Measurements from ENCODE around the gene DUSP1.

The DUSP1 gene

DNA sequence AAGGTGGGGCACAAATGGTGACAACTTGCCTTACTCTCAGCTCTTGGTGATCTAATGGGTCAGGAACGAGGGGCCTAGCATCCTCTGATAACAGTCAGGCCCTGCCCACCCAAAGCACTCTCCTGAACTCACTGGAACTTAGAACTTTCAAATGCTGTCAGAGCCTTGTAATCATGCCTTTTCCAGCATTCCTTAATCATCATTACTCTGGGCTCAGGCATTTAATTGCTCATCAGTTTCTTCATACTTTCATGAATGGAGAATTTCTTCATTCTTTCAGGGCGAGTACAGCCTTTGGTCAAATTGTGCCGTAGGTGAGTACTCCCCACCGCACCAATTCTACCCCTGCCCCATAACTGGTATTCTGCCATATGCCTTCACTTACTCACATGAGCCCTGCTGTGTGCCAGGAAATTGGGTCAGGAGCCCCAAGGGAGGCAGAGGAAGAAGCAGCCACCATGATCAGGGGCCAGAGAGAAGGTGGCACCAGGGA is 30.2 kb upstream of the DUSP1 start:
- TF ChIP-seq ZNF70 (CRISPR knock-in tag; IDR thresholded peaks at IDR 0.05): no peak
- no peak for TF ChIP-seq CSDC2 (CRISPR knock-in tag; IDR thresholded peaks at IDR 0.05)
- TF ChIP-seq, protein P1, sequence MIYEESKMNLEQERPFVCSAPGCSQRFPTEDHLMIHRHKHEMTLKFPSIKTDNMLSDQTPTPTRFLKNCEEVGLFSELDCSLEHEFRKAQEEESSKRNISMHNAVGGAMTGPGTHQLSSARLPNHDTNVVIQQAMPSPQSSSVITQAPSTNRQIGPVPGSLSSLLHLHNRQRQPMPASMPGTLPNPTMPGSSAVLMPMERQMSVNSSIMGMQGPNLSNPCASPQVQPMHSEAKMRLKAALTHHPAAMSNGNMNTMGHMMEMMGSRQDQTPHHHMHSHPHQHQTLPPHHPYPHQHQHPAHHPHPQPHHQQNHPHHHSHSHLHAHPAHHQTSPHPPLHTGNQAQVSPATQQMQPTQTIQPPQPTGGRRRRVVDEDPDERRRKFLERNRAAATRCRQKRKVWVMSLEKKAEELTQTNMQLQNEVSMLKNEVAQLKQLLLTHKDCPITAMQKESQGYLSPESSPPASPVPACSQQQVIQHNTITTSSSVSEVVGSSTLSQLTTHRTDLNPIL (CRISPR knock-in tag; IDR thresholded peaks at IDR 0.05; ENCODE audit: low read depth): no peak
- ATAC-seq: peak; percentile 71

DNA sequence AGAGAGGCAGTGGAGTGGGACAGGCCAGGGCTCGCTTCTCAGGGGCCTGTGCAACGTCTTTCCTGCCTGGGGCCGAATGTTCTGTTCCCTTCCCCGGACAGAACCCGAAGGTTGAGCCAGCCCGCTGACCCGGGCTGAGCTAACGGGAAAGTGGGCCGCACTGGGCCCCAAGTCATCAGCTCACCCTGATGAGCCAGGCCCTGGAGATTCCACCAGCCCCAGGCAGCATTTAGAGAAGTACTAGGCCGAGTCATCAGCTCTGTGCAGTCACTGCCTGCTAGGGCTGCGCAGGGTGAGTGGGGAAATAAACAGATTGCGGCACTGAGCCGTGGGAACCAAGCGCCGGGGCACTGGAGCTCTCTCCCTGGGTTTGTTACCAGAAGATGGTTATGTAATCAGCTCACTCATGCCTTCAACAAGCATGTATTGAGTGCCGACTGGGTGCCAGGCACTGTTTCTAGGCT is 29.1 kb upstream of the DUSP1 start:
- TF ChIP-seq ESRRG (CRISPR knock-in tag; IDR thresholded peaks at IDR 0.05) (no peak), ZNF8 (CRISPR knock-in tag; IDR thresholded peaks at IDR 0.05) (no peak), BACH2 (CRISPR knock-in tag; IDR thresholded peaks at IDR 0.05; ENCODE audit: borderline replicate concordance) (no peak), ISL1 (CRISPR knock-in tag; IDR thresholded peaks at IDR 0.05) (no peak), PPARA (CRISPR knock-in tag; IDR thresholded peaks at IDR 0.05; ENCODE audit: borderline replicate concordance) (no peak), ZC3H10 (CRISPR knock-in tag; IDR thresholded peaks at IDR 0.05) (no peak), SNAI2 (CRISPR knock-in tag; IDR thresholded peaks at IDR 0.05) (no peak), CSDC2 (CRISPR knock-in tag; IDR thresholded peaks at IDR 0.05) (no peak), OSR1 (CRISPR knock-in tag; IDR thresholded peaks at IDR 0.05) (no peak), CSRNP3 (CRISPR knock-in tag; IDR thresholded peaks at IDR 0.05) (no peak), TCF4 (CRISPR knock-in tag; IDR thresholded peaks at IDR 0.05; ENCODE audit: borderline replicate concordance) (no peak), TOX (CRISPR knock-in tag; IDR thresholded peaks at IDR 0.05; ENCODE audit: borderline replicate concordance) (no peak), GLIS3 (CRISPR knock-in tag; IDR thresholded peaks at IDR 0.05) (no peak), ARNTL (CRISPR knock-in tag; IDR thresholded peaks at IDR 0.05; ENCODE audit: borderline replicate concordance, low read depth) (no peak), PATZ1 (CRISPR knock-in tag; IDR thresholded peaks at IDR 0.05; ENCODE audit: borderline replicate concordance) (no peak), ZNF565 (CRISPR knock-in tag; conservative IDR thresholded peaks at IDR 0.05; ENCODE audit: low read depth) (no peak)
- TF ChIP-seq, protein P2, sequence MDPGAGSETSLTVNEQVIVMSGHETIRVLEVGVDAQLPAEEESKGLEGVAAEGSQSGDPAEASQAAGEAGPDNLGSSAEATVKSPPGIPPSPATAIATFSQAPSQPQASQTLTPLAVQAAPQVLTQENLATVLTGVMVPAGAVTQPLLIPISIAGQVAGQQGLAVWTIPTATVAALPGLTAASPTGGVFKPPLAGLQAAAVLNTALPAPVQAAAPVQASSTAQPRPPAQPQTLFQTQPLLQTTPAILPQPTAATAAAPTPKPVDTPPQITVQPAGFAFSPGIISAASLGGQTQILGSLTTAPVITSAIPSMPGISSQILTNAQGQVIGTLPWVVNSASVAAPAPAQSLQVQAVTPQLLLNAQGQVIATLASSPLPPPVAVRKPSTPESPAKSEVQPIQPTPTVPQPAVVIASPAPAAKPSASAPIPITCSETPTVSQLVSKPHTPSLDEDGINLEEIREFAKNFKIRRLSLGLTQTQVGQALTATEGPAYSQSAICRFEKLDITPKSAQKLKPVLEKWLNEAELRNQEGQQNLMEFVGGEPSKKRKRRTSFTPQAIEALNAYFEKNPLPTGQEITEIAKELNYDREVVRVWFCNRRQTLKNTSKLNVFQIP (CRISPR knock-in tag; IDR thresholded peaks at IDR 0.05; ENCODE audit: borderline replicate concordance, low read depth): no peak
- TF ChIP-seq, protein P1 (CRISPR knock-in tag; IDR thresholded peaks at IDR 0.05; ENCODE audit: low read depth): no peak
- TF ChIP-seq, protein P3, sequence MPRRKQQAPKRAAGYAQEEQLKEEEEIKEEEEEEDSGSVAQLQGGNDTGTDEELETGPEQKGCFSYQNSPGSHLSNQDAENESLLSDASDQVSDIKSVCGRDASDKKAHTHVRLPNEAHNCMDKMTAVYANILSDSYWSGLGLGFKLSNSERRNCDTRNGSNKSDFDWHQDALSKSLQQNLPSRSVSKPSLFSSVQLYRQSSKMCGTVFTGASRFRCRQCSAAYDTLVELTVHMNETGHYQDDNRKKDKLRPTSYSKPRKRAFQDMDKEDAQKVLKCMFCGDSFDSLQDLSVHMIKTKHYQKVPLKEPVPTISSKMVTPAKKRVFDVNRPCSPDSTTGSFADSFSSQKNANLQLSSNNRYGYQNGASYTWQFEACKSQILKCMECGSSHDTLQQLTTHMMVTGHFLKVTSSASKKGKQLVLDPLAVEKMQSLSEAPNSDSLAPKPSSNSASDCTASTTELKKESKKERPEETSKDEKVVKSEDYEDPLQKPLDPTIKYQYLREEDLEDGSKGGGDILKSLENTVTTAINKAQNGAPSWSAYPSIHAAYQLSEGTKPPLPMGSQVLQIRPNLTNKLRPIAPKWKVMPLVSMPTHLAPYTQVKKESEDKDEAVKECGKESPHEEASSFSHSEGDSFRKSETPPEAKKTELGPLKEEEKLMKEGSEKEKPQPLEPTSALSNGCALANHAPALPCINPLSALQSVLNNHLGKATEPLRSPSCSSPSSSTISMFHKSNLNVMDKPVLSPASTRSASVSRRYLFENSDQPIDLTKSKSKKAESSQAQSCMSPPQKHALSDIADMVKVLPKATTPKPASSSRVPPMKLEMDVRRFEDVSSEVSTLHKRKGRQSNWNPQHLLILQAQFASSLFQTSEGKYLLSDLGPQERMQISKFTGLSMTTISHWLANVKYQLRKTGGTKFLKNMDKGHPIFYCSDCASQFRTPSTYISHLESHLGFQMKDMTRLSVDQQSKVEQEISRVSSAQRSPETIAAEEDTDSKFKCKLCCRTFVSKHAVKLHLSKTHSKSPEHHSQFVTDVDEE (CRISPR knock-in tag; IDR thresholded peaks at IDR 0.05): no peak
- peak; percentile 56 for ATAC-seq

DNA sequence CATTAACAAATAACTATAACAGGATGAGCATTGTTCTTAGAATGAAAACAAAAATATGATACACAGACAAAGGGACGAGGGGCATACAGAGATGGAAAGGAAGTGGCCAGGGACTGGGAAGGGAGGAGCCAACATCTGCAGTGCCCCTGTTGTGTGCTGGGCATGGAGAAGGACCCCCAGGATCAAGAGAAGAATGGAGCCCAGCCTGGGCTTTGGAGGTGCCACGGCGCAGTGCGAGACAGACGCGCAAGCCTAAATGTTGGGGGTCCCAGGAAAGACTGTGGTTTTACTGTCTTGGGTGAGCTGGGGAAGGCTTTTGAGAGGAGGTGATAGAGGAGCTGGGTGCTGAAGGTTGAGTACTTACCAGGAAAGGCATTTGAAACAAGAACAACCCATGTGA is 28.4 kb upstream of the DUSP1 start:
- TF ChIP-seq ZC3H10 (CRISPR knock-in tag; IDR thresholded peaks at IDR 0.05) (no peak), ZNF8 (CRISPR knock-in tag; IDR thresholded peaks at IDR 0.05) (no peak), ISL1 (CRISPR knock-in tag; IDR thresholded peaks at IDR 0.05) (no peak), ESRRG (CRISPR knock-in tag; IDR thresholded peaks at IDR 0.05) (no peak), TOX (CRISPR knock-in tag; IDR thresholded peaks at IDR 0.05; ENCODE audit: borderline replicate concordance) (no peak), ZNF565 (CRISPR knock-in tag; conservative IDR thresholded peaks at IDR 0.05; ENCODE audit: low read depth) (no peak)
- TF ChIP-seq, protein P2 (CRISPR knock-in tag; IDR thresholded peaks at IDR 0.05; ENCODE audit: borderline replicate concordance, low read depth): no peak
- TF ChIP-seq, protein P1 (CRISPR knock-in tag; IDR thresholded peaks at IDR 0.05; ENCODE audit: low read depth): no peak
- no peak for ATAC-seq

All from SK-N-SH treated with all-trans-retinoic acid at 6 μM for 48 hours (cell line).